Subcutaneous adipose tissue (tissue), 4 donors: ENCODE results near the gene PARM1. TPM values are rescaled to one million over a fixed set of nuclear protein-coding genes. Genes with fewer than 3 reads are reported as not detected.

ENCODE experiments used
- CTCF ChIP-seq: fragments of 450-650 bp; IDR thresholded peaks from one replicate; pipeline ENCODE4 v1.5.1; 2016; ENCODE audit warnings: low read depth, mild to moderate bottlenecking, control low read depth, antibody characterized with exemption, moderate library complexity
- total RNA-seq, 4 donors: library from RNA; depleted of rRNA; stranded (reverse); fragments of >200 nt; gene quantifications; one replicate each; pipeline ENCODE4 v1.1.0, GENCODE V29; 2016

The PARM1 gene
- total RNA-seq, 4 donors from 2014 or later, result 10.5 to 62.3 (median 50.4) TPM

- TF ChIP-seq CTCF, result no peak
Observed at GRCh38 chr4:74975848-74976824, 43.2 kb downstream of the PARM1 start.

GRCh38 chr4:74982546-74983252 is 49.8 kb downstream of the PARM1 start:
- TF ChIP-seq CTCF, result no peak

GRCh38 chr4:74983253-74983635 is 50.3 kb downstream of the PARM1 start:
- TF ChIP-seq CTCF, result no peak

- no peak for TF ChIP-seq CTCF
Observed at GRCh38 chr4:74990276-74990875, 57.5 kb downstream of the PARM1 start.

- TF ChIP-seq CTCF, result no peak
Observed at GRCh38 chr4:74996996-74997395, 64.1 kb downstream of the PARM1 start.

- TF ChIP-seq CTCF, result no peak
Observed at GRCh38 chr4:74997948-74998729, 65.2 kb downstream of the PARM1 start.
